A549 treated with RU486 at 1 μM for 4 hours (cell line): ENCODE results near the gene CHRNE. TPM values are rescaled to one million over a fixed set of nuclear protein-coding genes. Genes with fewer than 3 reads are reported as not detected.

Experiments used
- total RNA-seq: library from RNA; stranded (reverse); fragments of 200-300 nt; extraction: Qiagen RNA extraction; gene quantifications from 5 replicates; pipeline ENCODE4 v1.2.3, GENCODE V29; 2022; ENCODE audit warnings: low read depth

The CHRNE gene
- 0.05 to 0.15 TPM (median 0.08 TPM) in 3 of 5 replicates, not detected in the others for total RNA-seq

GRCh38 chr17:4903051-4903818 is at the start of gene CHRNE:
TSS of gene CHRNE (minus strand) at chr17:4903098. CDS start at chr17:4903063, 35 bp downstream.

DNA sequence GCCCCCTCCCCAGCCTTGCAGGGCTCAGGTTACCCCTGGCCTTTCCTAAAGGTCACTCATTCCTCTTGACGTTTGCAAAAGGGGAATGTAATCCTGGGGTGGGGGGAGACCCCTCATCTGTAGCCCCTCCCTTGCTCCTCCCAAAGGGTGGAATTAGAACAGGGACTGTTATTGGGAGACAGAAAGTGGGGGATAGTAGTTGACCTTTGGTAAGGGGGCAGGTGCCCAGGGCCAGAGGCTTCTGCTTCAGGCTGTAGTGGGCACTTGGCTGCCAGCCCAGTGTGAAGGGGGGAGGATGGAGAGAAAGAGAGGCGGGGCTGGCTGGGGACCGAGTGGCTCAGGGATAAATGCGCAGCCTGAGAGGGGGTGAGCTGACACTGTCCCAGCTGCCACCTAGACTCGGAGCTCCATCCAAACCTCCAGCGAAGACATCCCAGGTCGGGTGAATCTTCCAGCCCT is 47.9 kb upstream of the CHRNE start, which contains the start of gene ENO3:
Gene ENO3 (plus strand): TSS at position 374 of the 459 bp plus-strand sequence. CDS start 711 bp downstream, outside the sequence.

DNA sequence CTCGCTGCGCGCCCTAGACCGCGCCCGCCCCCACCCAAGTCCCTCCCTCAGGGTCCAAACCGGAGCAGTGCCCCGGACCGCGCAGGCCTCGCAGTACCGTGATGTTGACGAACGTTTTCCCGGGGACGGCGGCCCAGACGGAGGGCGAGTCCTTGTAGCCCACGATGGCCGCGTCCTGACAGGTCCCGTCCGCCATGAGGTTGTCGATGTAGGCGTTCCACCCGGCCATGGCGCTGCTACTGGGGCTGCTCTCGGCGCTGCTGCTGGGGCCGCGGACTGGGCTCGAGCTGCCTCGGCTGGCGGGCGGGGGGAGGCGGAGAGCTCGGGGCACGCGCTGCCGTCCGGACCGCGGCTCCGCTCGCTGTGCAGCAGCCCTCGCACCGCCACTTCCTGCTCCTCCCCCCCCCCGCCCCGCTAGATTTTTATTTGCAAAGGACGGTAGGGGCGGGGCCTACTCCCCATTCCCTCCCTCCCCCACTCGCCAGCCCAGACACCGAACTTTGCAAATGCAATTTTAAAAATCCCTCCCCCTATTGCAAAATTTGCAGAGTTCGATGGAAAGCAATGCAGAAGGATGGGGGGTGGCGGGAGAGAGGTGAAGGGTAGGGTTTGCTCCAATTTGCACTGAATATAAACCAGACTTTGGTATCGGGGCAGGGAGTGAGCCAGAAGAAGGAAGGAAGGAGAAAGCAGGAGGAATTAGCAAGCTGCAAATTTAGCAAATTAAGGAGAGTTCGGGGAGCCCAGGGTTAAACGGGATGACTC is 45.5 kb upstream of the CHRNE start, which contains the start of gene PFN1:
Gene PFN1 (minus strand): TSS at position 365 of the 765 bp plus-strand sequence. CDS start 136 bp downstream, at position 229.

DNA sequence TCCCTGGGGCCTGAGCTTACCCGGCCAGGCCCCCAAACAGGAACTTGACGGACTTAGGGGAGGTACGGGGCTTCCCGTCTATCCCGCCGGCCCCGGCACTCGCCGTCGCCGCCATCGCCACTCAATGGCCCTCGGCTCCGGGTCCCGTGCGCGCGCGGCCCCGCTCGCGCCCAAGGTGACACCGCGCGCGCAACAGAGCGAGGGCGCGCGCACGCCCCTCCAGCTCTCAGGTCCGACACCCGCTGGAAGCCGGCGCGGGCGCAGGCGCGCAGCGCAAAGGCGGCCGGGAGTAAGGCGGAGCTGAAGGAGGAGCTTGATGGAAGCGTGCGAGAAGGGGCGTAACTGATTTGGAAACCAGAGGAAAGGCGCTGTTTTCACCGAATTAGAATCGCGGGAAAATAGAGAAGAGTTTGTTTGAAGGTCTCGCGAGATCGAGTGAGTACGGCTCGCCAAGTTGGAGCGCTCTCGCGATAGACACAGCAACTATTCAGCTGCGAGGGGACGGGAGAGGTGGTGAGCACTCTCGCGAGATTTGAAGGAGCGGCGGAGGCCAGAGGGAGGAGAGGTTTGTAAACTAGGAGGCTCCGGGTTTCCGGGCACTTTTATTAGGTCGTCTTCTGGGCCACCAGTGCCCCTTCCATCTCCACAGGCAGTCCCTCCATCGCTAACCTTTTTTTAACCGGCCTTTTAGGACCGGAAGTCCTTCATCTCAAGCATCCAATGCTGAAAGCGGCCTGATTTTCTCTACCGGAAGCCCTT is 37.1 kb upstream of the CHRNE start, which contains the start of the genes RNF167 and SLC25A11:
Gene RNF167 (plus strand): TSS at position 473 of the 759 bp plus-strand sequence. CDS start 642 bp downstream, outside the sequence.
Gene SLC25A11 (minus strand): TSS at position 251 of the 759 bp plus-strand sequence. CDS start 136 bp downstream, at position 115.

DNA sequence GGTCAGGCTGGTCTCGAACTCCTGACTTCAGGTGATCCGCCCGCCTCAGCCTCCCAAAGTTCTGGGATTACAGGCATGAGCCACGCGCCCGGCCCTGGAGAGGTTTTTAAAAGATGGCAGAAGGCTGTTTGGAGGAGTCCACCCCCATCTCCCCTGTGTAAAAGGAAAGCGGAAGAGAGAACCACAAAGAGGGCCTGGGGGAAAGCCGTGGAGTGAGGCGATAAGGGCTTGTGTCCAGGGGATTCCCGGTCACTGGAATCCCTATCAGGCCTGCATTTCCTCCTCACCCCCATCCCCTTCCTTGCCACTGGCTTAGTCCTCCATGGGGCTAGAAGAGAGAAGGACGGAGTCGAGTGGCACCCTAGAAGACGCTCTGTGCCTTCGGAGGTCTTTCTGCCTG is 29.1 kb upstream of the CHRNE start, which contains the start of gene GP1BA:
Gene GP1BA (plus strand): TSS at position 315 of the 400 bp plus-strand sequence. CDS start 328 bp downstream, outside the sequence.

DNA sequence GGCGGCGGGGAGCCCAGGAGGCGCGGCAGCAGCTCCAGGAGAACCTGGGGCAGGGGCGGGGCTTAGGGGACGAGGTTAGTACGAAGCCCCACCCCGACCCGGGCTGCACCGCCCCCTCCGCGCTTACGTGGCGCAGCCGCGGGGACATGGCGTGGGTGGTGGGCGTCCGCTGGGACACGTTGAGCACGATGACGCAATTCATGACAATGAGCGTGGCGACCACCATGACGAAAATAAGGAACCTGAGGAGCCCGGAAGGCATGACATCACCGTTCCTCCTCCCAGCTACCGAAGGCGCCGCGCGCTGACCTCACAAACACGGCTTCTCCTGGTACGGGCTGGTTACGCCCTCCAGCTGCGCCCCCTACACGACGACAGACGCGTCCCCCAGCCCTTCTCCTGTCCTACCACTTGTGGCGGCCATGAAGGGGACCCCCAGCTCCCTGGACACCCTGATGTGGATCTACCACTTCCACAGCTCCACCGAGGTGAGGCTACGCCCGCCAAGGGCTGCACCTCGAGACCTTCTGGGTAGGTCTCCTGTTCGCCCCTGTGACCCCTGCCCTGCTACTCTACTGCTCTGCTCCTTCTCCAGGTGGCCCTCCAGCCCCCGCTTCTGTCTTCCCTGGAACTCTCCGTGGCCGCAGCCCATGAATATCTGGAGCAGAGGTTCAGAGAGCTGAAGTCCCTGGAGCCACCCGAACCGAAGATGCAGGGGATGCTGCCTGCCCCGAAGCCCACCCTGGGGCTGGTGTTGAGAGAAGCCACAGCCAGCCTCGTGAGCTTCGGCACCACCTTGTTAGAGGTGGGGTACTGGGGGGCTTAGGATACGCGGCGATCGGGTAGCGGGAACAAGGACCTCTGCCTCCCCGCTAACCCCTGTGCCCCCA is 3.3 kb downstream of the CHRNE start, which contains the start of gene C17orf107:
Gene C17orf107 (plus strand): TSS at position 196 of the 890 bp plus-strand sequence. CDS start 227 bp downstream, at position 423.

Other genes with a start within 250 kb of the CHRNE start
- gene PELP1, start 199.0 kb downstream of the CHRNE start, total RNA-seq, result 62.8 to 81.0 TPM (median 77.6 TPM) in 5 replicates
- 48.9 to 75.6 TPM (median 63.8 TPM) in 5 replicates for gene ARRB2, start 192.5 kb downstream of the CHRNE start, total RNA-seq
- gene MED11, start 171.7 kb downstream of the CHRNE start, total RNA-seq, result 39.1 to 46.0 TPM (median 44.8 TPM) in 5 replicates
- gene ZMYND15, start 163.3 kb downstream of the CHRNE start, total RNA-seq, result 0.47 to 0.89 TPM (median 0.56 TPM) in 5 replicates
- gene CXCL16, start 163.2 kb downstream of the CHRNE start, total RNA-seq, result 13.8 to 20.0 TPM (median 17.9 TPM) in 5 replicates
- gene TM4SF5, start 131.2 kb downstream of the CHRNE start, total RNA-seq, result 0.41 to 1.1 TPM (median 0.82 TPM) in 5 replicates
- 0.35 to 1.5 TPM (median 1.1 TPM) in 5 replicates for gene VMO1, start 116.7 kb downstream of the CHRNE start, total RNA-seq
- 0.14 to 0.15 TPM in 2 of 5 replicates, not detected in the others for gene GLTPD2, start 114.1 kb downstream of the CHRNE start, total RNA-seq
- gene PSMB6, start 106.9 kb downstream of the CHRNE start, total RNA-seq, result 461 to 534 TPM (median 480 TPM) in 5 replicates
- 18.4 to 25.8 TPM (median 22.8 TPM) in 5 replicates for gene PLD2, start 95.9 kb downstream of the CHRNE start, total RNA-seq
- gene MINK1, start 69.8 kb downstream of the CHRNE start, total RNA-seq, result 42.8 to 59.3 TPM (median 56.3 TPM) in 5 replicates
- 0.15 to 0.35 TPM (median 0.30 TPM) in 5 replicates for gene C17orf107, start 3.6 kb downstream of the CHRNE start, total RNA-seq
- not detected in 5 replicates for gene GP1BA, start 29.2 kb upstream of the CHRNE start, total RNA-seq
- 51.1 to 79.7 TPM (median 75.4 TPM) in 5 replicates for gene SLC25A11, start 36.9 kb upstream of the CHRNE start, total RNA-seq
- 88.1 to 164 TPM (median 124 TPM) in 5 replicates for gene RNF167, start 37.2 kb upstream of the CHRNE start, total RNA-seq
- gene PFN1, start 45.4 kb upstream of the CHRNE start, total RNA-seq, result 2,878 to 3,154 TPM (median 3,052 TPM) in 5 replicates
- gene ENO3, start 48.0 kb upstream of the CHRNE start, total RNA-seq, result 50.7 to 68.1 TPM (median 55.2 TPM) in 5 replicates
- gene SPAG7, start 64.7 kb upstream of the CHRNE start, total RNA-seq, result 72.8 to 95.3 TPM (median 75.3 TPM) in 5 replicates
- 20.9 to 36.6 TPM (median 32.9 TPM) in 5 replicates for gene CAMTA2, start 84.6 kb upstream of the CHRNE start, total RNA-seq
- gene INCA1, start 94.4 kb upstream of the CHRNE start, total RNA-seq, result 1.4 to 3.1 TPM (median 1.6 TPM) in 5 replicates
- 100 to 115 TPM (median 110 TPM) in 5 replicates for gene KIF1C, start 94.9 kb upstream of the CHRNE start, total RNA-seq
- 0.41 to 1.00 TPM (median 0.51 TPM) in 5 replicates for gene SLC52A1, start 132.3 kb upstream of the CHRNE start, total RNA-seq
- gene ZFP3, start 175.4 kb upstream of the CHRNE start, total RNA-seq, result 0.71 to 0.99 TPM (median 0.95 TPM) in 5 replicates
- gene ZNF232, start 208.8 kb upstream of the CHRNE start, total RNA-seq, result 4.5 to 5.0 TPM (median 4.6 TPM) in 5 replicates
- 0.02 to 0.05 TPM (median 0.03 TPM) in 3 of 5 replicates, not detected in the others for gene USP6, start 212.9 kb upstream of the CHRNE start, total RNA-seq